HG03139 (cell line): Measurements from ENCODE around the gene KIF21A.

ENCODE experiments used
- ATAC-seq: cut with Tn5 transposase; IDR thresholded peaks from one replicate; pipeline ENCODE4 v1.9.1; 2021; ENCODE audit not compliant: unreplicated experiment

The KIF21A gene

DNA sequence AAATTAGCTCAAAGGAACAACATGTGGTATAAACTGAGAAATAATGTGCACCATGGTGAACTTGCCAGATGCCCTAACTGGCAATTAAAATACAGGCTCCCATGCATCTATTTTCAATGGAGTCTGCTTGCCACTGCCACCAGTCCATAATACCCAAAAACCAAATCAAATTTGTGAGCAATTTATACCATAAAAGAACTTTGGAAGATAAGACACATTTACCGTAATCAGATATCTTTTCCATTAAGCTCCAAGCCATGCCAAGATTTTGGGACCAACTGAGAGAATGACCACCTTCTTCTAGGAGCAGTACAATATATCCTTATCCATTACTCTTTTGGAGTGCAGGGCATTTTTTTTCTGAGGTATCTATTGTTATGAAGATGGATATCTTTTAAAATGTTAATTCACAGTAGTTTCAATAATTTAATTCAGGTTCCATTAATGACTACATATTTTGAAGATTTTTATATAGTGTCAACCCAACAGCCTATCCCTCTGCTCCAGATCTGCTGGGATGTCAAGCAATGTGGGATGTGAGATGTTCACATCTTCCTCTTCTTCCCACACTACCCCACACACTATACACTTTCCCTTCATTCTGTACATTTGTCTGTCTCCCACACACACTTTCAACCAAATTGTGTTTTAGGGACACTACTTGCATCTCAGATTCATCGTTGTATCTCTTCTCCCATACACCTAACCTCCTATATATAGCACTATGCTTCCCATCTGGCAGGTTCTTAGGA is 53.3 kb downstream of the KIF21A start:
- no peak for ATAC-seq

DNA sequence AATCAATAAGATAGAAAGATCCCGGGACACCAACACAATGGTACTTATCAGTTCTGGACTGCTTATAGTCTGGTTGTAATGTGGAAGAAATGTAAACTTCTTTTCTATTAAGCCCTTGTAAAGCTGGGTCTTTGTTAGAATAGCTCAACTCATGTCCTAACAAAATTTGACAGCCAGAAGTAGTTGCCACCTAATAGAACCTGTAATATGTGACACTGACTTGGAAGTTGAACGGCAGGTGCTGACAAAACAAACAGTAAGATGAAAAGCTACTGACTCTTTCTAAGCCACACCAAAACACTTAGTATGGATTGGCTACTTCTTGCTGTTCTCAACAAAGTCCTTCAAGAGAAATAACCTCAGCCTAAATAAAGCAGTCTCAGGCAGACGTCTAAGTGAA is 56.6 kb downstream of the KIF21A start:
- ATAC-seq = no peak

DNA sequence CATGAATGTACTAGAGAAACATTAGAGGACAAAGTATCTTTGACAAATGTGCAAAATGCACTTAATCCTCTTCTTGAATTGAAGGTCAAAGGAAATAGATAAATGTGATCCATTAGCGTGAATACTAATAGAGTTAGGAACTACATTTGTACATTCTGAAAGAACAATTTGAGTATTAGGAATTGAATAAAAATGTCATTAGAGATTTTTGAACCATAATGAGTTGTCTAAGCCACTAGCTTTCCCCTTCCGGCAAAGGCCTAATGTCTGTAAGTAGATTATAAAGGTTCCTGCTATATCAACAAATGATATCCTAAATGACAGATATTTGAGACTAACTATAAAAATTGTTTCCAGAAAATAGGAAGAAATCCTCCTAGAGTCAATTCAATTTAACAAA is 59.8 kb downstream of the KIF21A start:
- ATAC-seq = no peak

DNA sequence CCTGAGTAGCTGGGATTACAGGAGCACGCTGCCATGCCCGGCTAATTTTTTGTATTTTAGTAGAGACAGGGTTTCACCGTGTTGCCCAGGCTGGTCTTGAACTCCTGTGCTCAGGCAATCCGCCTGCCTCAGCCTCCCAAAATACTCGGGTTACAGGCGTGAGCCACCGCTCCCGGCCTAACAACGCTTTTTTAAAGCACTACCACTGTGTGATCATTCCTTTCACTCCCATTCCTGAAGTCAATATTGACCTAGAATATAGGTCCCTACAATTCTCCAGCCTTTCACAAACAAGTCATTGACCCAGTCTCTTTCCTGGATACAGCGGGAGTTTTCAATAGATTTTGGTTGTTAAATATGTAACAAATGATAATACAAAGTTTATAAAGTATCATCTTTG is 62.8 kb downstream of the KIF21A start:
- no peak for ATAC-seq

DNA sequence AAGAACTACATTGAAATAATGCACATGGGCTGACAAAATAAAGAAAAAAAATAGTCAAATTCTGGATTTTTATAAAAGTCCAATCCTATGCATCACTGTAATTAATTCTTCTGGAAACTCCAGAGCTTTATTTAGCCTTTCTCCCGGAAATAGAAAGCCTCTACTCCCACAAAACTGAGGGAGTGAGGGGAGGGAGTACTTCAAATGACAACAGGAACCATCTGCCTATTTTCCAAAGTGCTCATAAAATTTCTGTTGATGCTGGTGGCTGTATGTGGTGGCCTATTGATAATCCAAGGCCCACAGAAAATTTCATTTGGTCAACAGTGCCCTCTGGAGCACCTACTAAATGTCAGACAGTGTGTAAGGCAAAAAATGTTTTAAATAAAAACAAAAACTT is 64.6 kb downstream of the KIF21A start:
- ATAC-seq = no peak

DNA sequence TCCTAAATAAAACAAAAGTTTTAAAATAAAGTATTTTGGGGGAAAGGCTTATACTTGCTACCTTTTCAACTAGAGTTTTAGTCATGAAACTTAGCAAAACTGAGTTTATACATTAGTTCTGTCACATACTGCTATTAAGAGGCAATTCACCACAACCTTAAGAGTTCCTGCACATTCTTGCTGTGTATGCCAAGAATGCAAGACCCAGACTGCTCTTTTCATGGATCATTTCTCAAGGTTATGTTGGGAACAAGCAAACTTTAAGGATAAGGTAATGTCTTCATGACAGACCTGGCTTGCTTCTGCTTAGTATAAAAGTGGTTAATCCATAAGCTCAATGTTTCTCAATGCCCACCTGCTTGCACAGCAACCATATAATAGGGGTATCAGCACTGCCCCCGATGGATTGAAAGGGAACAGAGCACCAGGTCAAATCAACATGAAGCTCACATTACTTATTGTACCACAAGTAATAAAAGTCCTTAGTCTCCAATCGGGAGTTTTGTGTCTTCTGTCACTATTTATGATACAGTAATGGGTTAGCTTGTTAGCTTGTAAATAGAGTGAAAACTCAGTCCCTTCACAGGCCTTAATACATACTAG is 67.6 kb downstream of the KIF21A start:
- no peak for ATAC-seq

DNA sequence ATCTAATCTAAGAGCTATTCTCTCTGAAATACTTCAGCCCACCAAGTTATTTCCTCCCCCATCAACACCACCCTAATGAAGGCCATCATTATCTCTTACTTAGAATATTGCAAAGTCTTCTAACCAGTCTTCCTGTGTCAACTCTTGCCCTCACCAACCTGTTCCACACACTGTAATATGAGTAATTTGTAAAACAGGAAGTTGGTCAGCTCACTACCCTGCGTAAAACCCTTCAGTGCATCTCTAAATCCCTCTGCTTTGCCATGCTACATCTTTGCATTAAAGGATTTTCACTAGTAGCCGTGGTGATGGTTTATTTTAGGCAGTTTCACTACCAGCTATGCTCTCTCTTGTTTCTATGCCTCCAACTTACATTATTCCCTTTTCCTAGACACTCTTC is 70.0 kb downstream of the KIF21A start:
- no peak for ATAC-seq

DNA sequence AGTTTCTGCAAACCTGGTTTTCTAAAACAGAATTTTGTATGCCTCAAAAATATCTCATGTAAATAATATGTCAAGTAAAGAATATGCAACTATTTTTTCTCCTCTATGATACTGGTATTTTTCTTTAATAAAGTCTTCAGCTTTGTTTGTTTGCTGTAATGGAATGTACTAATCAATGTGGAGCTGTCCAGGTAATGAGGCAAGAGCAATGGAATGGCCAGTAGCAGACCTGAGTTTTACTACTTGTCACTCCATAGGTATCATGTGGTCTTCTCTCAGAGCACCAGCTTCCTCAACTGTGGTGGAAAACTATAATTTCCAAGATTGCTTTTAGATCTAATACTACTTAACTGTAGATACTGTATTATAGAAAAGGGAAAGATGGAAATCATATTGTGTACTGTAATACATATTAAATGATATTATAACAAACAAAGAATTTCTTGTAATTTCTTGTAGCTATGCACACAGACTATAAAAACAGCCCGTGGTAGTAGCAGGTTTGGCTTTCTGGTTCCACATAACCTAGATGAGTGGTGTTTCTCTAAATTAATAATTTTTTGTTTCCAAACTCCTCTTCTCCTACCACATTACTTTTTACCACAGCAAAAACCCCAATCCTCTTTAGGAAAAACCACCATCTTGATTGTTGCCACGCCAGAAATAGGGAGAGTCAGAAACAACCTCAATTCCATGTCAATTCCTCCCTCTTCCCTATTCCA is 70.6 kb downstream of the KIF21A start:
- no peak for ATAC-seq

DNA sequence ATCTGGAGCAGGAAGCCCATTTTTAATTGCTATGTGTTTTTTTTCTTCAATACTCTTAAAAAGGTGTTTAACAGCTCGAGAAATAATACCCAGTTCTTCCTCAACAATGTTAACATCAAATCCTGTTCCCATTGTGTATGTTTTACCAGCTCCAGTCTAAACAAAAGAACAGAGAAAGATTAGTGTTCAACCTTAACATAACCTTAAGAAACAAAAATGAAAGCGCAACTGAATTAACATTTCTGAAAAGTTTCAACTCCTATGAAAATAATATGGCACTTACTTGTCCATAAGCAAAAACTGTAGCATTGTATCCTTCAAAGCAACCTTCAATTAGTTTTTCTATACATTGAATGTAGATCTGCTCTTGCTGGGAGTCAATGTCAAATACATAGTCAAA is 73.2 kb downstream of the KIF21A start:
- no peak for ATAC-seq

DNA sequence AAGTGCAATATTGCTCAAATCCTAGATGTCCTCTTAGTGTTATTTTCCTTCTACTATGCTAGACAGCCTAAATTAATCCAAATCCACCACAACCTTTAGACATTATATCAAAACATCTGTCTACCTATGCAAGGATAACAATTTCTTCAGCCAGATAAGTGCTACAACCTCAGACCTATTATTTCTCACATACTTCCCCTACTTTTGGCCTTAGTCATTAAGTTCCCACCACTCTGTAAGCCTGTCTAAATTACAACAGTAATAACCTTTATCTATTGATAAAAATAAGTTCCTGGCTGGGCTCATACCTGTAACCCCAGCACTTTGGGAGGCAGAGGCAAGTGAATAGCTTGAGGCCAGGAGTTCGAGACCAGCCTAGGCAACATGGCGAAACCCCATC is 74.0 kb downstream of the KIF21A start:
- ATAC-seq = no peak

DNA sequence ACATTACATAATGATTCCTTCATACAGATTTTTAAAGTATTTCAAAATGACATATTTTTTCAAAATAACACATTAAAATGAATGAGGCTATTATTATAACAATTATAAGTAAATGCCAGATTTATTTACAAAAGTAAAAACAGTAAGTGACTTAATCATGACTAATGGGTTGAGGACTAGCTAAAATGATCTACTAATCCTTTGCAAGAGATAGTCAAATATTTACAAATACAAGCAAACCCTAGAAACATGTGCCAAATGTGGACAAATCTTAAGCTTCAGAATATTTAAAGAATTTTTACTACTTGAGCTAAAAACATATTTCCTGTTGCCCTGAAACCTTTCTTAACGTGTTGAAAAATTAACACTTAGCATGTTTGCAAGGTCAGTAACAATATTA is 74.8 kb downstream of the KIF21A start:
- no peak for ATAC-seq

DNA sequence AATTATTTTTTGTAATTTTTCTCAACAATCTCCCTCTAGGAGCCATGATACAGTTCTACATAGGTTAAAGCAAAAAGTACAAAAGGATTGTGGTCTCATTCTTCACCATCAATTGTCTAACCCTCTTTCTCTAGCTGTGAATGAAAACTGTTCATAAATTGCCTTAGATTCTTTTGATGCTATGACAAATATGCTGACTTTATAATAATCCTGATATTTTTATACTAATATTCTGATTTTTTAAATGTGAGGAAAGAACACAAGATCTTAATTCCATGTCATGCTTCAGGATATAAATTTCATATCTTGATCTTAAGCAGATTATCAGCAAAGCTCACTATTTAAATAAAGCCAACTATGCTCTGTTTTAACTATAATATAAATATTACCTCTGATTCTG is 75.4 kb downstream of the KIF21A start:
- ATAC-seq = no peak

DNA sequence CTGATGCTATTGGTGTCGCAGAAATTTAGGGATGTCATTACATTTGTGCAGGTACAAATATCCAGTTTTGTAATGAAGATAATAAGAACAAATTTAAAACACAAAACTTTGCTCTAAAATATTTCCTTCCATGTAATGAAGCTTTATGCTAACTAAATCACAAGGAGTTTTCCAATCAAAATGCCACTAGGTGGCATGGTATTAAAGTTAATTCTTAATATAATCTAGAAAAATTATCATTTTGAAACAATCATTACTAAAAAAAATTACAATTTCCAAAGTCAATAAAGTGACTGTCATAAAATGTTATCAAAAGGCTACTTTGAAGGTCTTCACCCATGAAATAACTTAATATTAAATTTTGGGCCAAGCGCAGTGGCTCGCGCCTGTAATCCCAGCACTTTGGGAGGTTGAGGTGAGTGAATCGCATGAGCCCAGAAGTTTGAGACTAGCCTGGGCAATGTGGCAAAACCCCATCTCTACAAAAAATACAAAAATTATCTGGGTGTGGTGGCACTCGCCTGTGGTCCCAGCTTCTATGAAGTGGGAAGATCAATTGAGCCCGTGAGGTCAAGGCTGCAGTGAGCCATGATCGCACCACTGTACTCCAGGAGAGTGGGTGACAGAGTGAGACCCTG is 77.4 kb downstream of the KIF21A start:
- ATAC-seq = no peak

DNA sequence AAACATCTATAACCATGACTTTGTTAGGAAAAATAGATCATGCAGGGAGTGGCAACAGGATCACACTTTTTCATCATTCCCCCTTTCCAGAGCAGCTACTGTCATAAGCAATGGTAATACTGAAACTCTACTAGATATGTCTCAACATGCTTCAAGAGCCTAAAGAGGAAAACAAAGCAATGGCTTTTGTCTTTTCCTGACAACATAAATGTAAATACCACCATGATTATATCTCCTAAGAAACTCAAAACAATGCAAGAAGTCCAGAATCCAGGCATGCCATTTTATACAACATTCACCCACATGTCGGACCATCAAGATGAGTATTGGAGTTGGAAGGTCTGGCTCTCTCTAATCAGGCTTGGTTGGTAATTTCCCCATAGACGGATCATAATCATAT is 78.7 kb downstream of the KIF21A start:
- no peak for ATAC-seq

DNA sequence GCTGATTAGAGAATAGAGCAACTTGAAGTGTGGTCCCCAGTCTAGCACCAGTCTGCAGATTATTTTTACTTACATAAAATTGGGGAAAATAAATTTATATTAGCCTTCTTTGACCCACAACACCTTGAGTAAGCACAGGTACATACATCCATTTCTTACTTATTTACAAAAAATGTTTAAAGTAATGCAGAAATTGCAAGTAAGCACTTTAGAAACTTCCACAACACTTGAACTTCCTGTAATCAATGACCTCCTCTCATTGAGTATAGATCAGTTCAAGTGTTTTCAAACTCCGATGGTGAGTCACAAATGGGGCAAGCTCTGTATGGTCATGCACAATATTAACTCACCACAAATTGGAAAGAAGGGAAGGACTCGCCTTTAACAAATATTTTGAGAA is 83.3 kb downstream of the KIF21A start:
- ATAC-seq = no peak

DNA sequence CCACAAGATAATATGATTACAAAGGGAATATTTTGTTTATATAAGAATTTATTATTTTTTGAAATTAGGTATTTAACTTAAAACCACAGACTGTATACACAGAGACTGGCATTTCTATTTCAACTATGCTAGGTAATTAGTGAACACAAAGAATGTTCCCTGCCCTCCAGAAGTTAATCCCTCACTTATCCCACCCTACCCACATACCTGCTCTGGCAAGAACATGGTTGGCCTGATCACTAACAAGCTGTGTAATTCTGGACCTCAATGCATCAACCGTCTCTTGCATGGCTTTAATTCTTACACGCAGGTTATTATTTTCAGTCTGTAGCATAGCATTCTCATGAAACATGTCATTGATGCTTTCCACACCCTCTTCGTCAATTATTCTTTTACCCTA is 85.9 kb downstream of the KIF21A start:
- ATAC-seq = no peak

DNA sequence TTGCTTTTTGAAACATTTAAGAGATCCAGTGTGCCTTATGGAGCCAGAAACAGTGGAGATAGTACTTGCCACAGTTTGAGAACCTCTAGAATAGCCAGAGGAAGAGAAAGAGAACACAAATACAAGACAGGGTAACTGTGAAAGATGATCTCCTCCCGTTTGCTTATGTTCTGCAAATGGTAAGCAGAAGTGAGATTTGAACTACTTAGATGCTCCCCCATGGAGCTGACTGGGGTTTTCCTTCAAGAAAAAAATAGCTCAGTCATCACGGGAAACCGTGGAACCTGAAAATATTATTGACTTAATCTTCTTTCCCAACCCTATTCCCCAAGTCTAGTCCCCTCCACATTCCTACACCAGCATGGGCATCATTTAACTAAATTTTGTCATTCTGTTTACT is 87.1 kb downstream of the KIF21A start:
- no peak for ATAC-seq

DNA sequence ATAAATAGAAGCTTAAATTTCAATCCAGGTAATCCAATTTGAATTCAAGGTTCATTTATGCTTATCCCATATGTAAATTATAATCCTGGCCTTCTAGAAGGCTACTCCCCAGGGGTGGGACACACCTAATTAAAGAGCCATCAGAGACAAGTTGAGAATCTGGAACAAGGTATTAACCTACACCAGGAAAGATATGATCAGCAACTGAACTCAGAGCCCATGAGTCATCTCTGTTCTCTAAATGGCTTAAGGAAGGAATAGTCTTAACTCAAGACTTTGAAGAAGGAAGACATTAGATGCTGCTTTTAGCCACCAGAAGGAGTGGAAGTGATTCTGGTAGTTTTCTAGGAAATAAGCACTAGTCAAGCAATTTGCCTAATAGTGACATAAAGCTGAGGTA is 88.0 kb downstream of the KIF21A start:
- no peak for ATAC-seq

DNA sequence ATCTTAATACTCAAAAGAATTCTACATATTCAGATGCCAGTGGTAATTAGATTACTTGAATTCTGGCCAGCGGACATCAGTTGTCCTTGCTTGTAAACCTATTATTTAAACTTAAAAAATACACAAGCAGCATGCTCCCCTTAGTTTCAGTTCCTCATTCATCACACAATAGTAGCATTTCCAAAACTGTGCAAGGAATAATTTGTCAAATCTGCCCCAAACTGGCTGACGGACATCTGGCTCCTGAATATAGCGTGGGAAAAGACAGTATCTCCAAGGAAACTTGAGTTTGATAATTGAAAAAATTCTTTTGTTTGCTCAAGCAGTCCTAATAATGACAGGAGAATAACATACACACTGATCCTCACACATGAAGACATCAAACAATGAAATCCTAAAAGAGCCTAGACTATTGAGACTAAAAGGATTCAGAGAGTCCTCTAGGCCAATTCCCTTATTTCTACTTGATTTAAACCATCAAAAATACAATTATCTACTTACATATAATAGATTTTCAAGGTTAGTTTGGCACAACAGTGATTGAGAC is 90.4 kb downstream of the KIF21A start:
- ATAC-seq = no peak

DNA sequence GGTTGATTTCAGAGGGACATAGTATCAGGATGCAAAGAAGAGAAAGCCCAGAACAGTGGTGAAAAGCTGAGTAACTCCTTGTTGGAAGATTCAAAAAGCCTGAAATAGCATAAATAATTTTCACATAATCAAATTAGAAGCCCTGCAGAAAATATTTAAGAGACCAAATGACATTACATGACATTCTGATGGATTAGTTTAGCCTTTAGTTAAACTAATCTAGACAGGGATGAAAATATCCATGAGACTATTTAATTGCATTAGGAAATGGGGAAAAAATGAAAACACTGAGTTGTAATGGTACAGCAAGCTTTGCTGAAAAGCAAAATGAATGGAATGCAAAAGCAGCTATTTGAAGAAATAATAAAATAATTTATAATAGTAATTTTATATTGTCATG is 91.8 kb downstream of the KIF21A start:
- no peak for ATAC-seq

DNA sequence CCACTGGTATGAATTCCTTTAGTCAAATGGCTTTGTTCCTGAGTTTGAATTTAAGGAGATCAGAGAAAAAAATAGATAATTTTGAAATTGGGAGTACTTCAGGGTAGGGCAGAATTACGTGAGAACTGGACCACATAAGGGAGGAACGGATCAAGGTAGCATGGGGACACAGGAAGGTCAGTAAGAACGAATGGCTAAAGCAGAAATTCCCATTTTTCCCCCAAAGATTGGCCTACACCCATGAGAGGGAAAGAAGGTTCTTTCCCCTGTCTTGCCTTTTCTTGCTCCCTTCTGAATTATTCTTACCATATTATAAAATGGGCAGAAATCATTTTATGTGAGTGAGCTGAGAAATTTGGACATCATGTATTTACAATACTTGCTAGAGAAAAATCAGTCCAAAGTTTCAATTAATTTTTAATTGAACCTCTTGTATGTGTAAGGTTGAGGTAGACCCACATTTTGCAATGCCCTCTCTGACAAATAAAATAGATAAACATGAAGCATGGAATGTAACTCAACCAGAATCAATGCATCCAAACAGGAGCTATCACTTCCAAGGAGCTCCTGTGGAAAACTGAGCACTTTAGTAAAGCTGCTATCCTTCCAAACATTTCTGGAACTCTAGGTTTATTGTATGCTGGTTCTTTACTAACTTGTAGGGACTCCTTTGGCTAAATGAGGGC is 93.8 kb downstream of the KIF21A start:
- no peak for ATAC-seq
